ENCODE results near the gene SYT4. TPM values are rescaled to one million over a fixed set of nuclear protein-coding genes. Genes with fewer than 3 reads are reported as not detected.

The SYT4 gene
- total and polyA plus RNA-seq, 2 experiments from 2014 or later = 3.7 to 10.4 TPM

GRCh38 chr18:43303376-43303775, 26.1 kb upstream of the SYT4 start:
- Histone ChIP-seq H3K27me3 (ENCODE audit: insufficient read depth) (no peaks in the 10 kb centered on the region), H3F3A (replicated peaks; ENCODE audit: low read depth) (no peaks in the 10 kb centered on the region), H3K4me2 (no peak overlapping the region), H3K36me3 (ENCODE audit: insufficient read depth) (no peaks in the 10 kb centered on the region), H3K4me1 (ENCODE audit: insufficient read depth) (no peaks in the 10 kb centered on the region), H4K20me1 (replicated peaks; ENCODE audit: insufficient read depth) (no peaks in the 10 kb centered on the region), H3K79me2 (replicated peaks; ENCODE audit: insufficient read depth) (no peaks in the 10 kb centered on the region), H3K27ac (ENCODE audit: low read depth) (no peak overlapping the region), H3K9me2 (ENCODE audit: insufficient read depth) (peaks cover 3% of the 10 kb centered on the region), H2AFZ (no peak overlapping the region), H3K4me3 (no peak overlapping the region)
- peaks cover 4% of the 10 kb centered on the region; the same call in 2 of the 3 replicates for H3K9me3 Mint-ChIP-seq
- H3K4me1 Mint-ChIP-seq = no peaks in the 10 kb centered on the region
- TF ChIP-seq POLR2AphosphoS5 (IDR thresholded peaks at IDR 0.05; ENCODE audit: low read depth) (no peak), ETS1 (IDR thresholded peaks at IDR 0.05) (no peak), CREB1 (CRISPR knock-in tag; IDR thresholded peaks at IDR 0.05; ENCODE audit: low read depth) (no peak), REST (IDR thresholded peaks at IDR 0.05; ENCODE audit: unreplicated experiment) (no peak), NANOG (IDR thresholded peaks at IDR 0.05; ENCODE audit: borderline replicate concordance) (no peak), EZH2 (IDR thresholded peaks at IDR 0.05; ENCODE audit: low read depth, unreplicated experiment) (no peak), JUNB (IDR thresholded peaks at IDR 0.05; ENCODE audit: unreplicated experiment) (no peak), ZNF331 (CRISPR knock-in tag; IDR thresholded peaks at IDR 0.05; ENCODE audit: low read depth) (no peak), EZH2phosphoT487 (IDR thresholded peaks at IDR 0.05; ENCODE audit: unreplicated experiment) (no peak), ZNF462 (CRISPR knock-in tag; IDR thresholded peaks at IDR 0.05) (no peak), STAT1 (IDR thresholded peaks at IDR 0.05; ENCODE audit: unreplicated experiment) (no peak), CTCF (conservative IDR thresholded peaks at IDR 0.05; ENCODE audit: low read depth in 2 of 2) (no peak), ZNF114 (CRISPR knock-in tag; IDR thresholded peaks at IDR 0.05) (no peak)
- H3K4me3 Mint-ChIP-seq = no peak overlapping the region
- H3K27me3 Mint-ChIP-seq (ENCODE audit: insufficient read depth, low read depth, poor library complexity) = no peaks in the 10 kb centered on the region
- DNase-seq (ENCODE audit: low spot score) (no peak), ATAC-seq (no peak)
- peaks cover 3% of the 10 kb centered on the region; the same call in 1 of the 3 replicates for H3K36me3 Mint-ChIP-seq (ENCODE audit: low read depth)
- H3K27ac Mint-ChIP-seq = no peak overlapping the region; the same call in 1 of the 2 replicates
